Measurements from ENCODE around the gene MIER2. TPM values are rescaled to one million over a fixed set of nuclear protein-coding genes. Genes with fewer than 3 reads are reported as not detected.

The MIER2 gene
- total and polyA plus RNA-seq, 4 donors = 2.7 to 4.1 (median 3.7) TPM

GRCh38 chr19:375395-376110 is 31.0 kb upstream of the MIER2 start:
- Histone ChIP-seq H3K36me3 (ENCODE audit: control insufficient read depth in 4 of 4, insufficient read depth in 3 of 4, low read depth in 1 of 4, low read length in 3 of 4) (no peaks in the 10 kb centered on the region), H3K4me3 (ENCODE audit: low read depth in 1 of 3, low read length in 3 of 3) (no peak overlapping the region), H3K9ac (ENCODE audit: low read depth in 1 of 2, low read length in 2 of 2) (no peak overlapping the region), H3K9me3 (ENCODE audit: control insufficient read depth in 4 of 4, low read length in 3 of 4) (no peaks in the 10 kb centered on the region), H3K27ac (ENCODE audit: low read depth in 1 of 2, low read length in 2 of 2) (no peak overlapping the region), H3K27me3 (ENCODE audit: control insufficient read depth in 4 of 4, insufficient read depth in 4 of 4, low read length in 3 of 4) (peaks cover 0 to 12% (median 3%) of the 10 kb centered on the region in 4 donors), H3K4me1 (ENCODE audit: control insufficient read depth in 4 of 4, insufficient read depth in 4 of 4, low read length in 3 of 4) (peaks cover 0 to 2% (median 0%) of the 10 kb centered on the region in 4 donors)
- no peak for TF ChIP-seq EGR1 (IDR thresholded peaks at IDR 0.05; ENCODE audit: low read depth in 2 of 2)
- TF ChIP-seq MAX (IDR thresholded peaks at IDR 0.05) = no peak
- TF ChIP-seq YY1 (IDR thresholded peaks at IDR 0.05) = no peak
- no peak for TF ChIP-seq ATF3 (IDR thresholded peaks at IDR 0.05)
- no peak for TF ChIP-seq JUND (IDR thresholded peaks at IDR 0.05)
- TF ChIP-seq FOXA2 (IDR thresholded peaks at IDR 0.05) = no peak
- TF ChIP-seq NR2F2 (IDR thresholded peaks at IDR 0.05) = no peak
- no peak for TF ChIP-seq HNF4A (conservative IDR thresholded peaks at IDR 0.05)
- TF ChIP-seq ZBTB33 (IDR thresholded peaks at IDR 0.05) = no peak
- TF ChIP-seq TAF1 (conservative IDR thresholded peaks at IDR 0.05) = no peak
- TF ChIP-seq, protein P1, sequence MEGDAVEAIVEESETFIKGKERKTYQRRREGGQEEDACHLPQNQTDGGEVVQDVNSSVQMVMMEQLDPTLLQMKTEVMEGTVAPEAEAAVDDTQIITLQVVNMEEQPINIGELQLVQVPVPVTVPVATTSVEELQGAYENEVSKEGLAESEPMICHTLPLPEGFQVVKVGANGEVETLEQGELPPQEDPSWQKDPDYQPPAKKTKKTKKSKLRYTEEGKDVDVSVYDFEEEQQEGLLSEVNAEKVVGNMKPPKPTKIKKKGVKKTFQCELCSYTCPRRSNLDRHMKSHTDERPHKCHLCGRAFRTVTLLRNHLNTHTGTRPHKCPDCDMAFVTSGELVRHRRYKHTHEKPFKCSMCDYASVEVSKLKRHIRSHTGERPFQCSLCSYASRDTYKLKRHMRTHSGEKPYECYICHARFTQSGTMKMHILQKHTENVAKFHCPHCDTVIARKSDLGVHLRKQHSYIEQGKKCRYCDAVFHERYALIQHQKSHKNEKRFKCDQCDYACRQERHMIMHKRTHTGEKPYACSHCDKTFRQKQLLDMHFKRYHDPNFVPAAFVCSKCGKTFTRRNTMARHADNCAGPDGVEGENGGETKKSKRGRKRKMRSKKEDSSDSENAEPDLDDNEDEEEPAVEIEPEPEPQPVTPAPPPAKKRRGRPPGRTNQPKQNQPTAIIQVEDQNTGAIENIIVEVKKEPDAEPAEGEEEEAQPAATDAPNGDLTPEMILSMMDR (IDR thresholded peaks at IDR 0.05; ENCODE audit: low read depth, low read length, missing input control) = no peak
- TF ChIP-seq RAD21 (IDR thresholded peaks at IDR 0.05) = no peak
- TF ChIP-seq FOXA1 (IDR thresholded peaks at IDR 0.05) = no peak
- TF ChIP-seq, protein P2, sequence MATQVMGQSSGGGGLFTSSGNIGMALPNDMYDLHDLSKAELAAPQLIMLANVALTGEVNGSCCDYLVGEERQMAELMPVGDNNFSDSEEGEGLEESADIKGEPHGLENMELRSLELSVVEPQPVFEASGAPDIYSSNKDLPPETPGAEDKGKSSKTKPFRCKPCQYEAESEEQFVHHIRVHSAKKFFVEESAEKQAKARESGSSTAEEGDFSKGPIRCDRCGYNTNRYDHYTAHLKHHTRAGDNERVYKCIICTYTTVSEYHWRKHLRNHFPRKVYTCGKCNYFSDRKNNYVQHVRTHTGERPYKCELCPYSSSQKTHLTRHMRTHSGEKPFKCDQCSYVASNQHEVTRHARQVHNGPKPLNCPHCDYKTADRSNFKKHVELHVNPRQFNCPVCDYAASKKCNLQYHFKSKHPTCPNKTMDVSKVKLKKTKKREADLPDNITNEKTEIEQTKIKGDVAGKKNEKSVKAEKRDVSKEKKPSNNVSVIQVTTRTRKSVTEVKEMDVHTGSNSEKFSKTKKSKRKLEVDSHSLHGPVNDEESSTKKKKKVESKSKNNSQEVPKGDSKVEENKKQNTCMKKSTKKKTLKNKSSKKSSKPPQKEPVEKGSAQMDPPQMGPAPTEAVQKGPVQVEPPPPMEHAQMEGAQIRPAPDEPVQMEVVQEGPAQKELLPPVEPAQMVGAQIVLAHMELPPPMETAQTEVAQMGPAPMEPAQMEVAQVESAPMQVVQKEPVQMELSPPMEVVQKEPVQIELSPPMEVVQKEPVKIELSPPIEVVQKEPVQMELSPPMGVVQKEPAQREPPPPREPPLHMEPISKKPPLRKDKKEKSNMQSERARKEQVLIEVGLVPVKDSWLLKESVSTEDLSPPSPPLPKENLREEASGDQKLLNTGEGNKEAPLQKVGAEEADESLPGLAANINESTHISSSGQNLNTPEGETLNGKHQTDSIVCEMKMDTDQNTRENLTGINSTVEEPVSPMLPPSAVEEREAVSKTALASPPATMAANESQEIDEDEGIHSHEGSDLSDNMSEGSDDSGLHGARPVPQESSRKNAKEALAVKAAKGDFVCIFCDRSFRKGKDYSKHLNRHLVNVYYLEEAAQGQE (IDR thresholded peaks at IDR 0.05) = no peak
- no peak for TF ChIP-seq HNF4G (IDR thresholded peaks at IDR 0.05)
- no peak for TF ChIP-seq SP1 (IDR thresholded peaks at IDR 0.05)
- no peak for TF ChIP-seq GABPA (IDR thresholded peaks at IDR 0.05 in 1 of 2, conservative IDR thresholded peaks at IDR 0.05 in 1 of 2)
- no peak for DNase-seq (ENCODE audit: low spot score)
- WGBS = 61% methylated on average over 43 of the region's 43 CpGs

Data from liver (tissue), 9 donors.